ENCODE measurements around the gene CCDC43. TPM values are rescaled to one million over a fixed set of nuclear protein-coding genes. Genes with fewer than 3 reads are reported as not detected.
A peak's percentile ranks its signal among the peaks of the same experiment; 100 is the strongest.

Gene CCDC43
- total and polyA plus RNA-seq, 9 of the 15 experiments (the other 6 are each of a cell fraction or from before 2014, with no cell fraction given), result 11.7 to 42.3 (median 25.9) TPM

- TF ChIP-seq NR2C1 (IDR thresholded peaks at IDR 0.05) (peak; percentile 82), NR2C1 (tag; IDR thresholded peaks at IDR 0.05) (peak; percentile 92), MXD1 (CRISPR knock-in tag; IDR thresholded peaks at IDR 0.05; ENCODE audit: borderline replicate concordance, poor library complexity, severe bottlenecking) (peak; percentile 77), ZNF318 (IDR thresholded peaks at IDR 0.05; ENCODE audit: borderline replicate concordance in 1 of 2, low read depth in 1 of 2) (peak in 1 of 2 experiments; percentile 63; a peak in 1 of 4 replicates), KAT8 (IDR thresholded peaks at IDR 0.05; ENCODE audit: low read depth) (no peak), ZNF655 (CRISPR knock-in tag; IDR thresholded peaks at IDR 0.05) (no peak), TBP (optimal IDR thresholded peaks at IDR 0.05; ENCODE audit: low read depth, low read length) (peak; percentile 90), ID3 (CRISPR knock-in tag; IDR thresholded peaks at IDR 0.05) (no peak), ID3 (tag; IDR thresholded peaks at IDR 0.05) (peak; percentile 55), WHSC1 (IDR thresholded peaks at IDR 0.05; ENCODE audit: low read length) (no peak), ZNF518B (CRISPR knock-in tag; IDR thresholded peaks at IDR 0.05) (no peak), SIN3A (IDR thresholded peaks at IDR 0.05; ENCODE audit: borderline replicate concordance in 2 of 2, control insufficient read depth in 1 of 2, low read depth in 2 of 2, low read length in 2 of 2) (peak; percentile 43 to 78; a peak in 3 of 4 replicates)
Measured at GRCh38 chr17:44689477-44690217, at the start of gene CCDC43 (continued).
